ENCODE data around the gene CDYL.

GRCh38 chr6:4756247-4756646, 20.0 kb upstream of the CDYL start:
- TF ChIP-seq, protein P1, sequence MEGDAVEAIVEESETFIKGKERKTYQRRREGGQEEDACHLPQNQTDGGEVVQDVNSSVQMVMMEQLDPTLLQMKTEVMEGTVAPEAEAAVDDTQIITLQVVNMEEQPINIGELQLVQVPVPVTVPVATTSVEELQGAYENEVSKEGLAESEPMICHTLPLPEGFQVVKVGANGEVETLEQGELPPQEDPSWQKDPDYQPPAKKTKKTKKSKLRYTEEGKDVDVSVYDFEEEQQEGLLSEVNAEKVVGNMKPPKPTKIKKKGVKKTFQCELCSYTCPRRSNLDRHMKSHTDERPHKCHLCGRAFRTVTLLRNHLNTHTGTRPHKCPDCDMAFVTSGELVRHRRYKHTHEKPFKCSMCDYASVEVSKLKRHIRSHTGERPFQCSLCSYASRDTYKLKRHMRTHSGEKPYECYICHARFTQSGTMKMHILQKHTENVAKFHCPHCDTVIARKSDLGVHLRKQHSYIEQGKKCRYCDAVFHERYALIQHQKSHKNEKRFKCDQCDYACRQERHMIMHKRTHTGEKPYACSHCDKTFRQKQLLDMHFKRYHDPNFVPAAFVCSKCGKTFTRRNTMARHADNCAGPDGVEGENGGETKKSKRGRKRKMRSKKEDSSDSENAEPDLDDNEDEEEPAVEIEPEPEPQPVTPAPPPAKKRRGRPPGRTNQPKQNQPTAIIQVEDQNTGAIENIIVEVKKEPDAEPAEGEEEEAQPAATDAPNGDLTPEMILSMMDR (IDR thresholded peaks at IDR 0.05): no peak
- TF ChIP-seq POLR2A (IDR thresholded peaks at IDR 0.05): no peak
- no peak for TF ChIP-seq EP300 (IDR thresholded peaks at IDR 0.05)
- TF ChIP-seq POLR2AphosphoS5 (IDR thresholded peaks at IDR 0.05): no peak

Data from suprapubic skin (tissue), 4 donors.